ENCODE measurements around the gene PCYOX1L. TPM values are rescaled to one million over a fixed set of nuclear protein-coding genes. Genes with fewer than 3 reads are reported as not detected.

Gene PCYOX1L
- total and polyA plus RNA-seq, 4 experiments from 2014 or later, result 9.9 to 43.9 (median 28.0) TPM

- POLR2A ChIA-PET (ENCODE audit: partially characterized antibody), result interaction anchor here (0.5 to 8.6 kb wide), 12 partner anchors 12 to 386 kb away, joined by 3 to 289 read pairs (median 6); partner anchors contain the start of genes CSNK1A1 and PCYOX1L
- Histone ChIP-seq H3K4me3 (ENCODE audit: low read length in 2 of 2) (peak overlapping the region; percentile 83 to 92), H3K27ac (ENCODE audit: low read depth, low read length) (peak overlapping the region; percentile 78), H3K36me3 (ENCODE audit: insufficient read depth, low read length) (peaks cover 23% of the 10 kb centered on the region), H3K4me1 (ENCODE audit: insufficient read depth, low read length) (peaks cover 59% of the 10 kb centered on the region), H3K9me3 (ENCODE audit: control insufficient read depth in 1 of 2, low read length in 2 of 2) (no peaks in the 10 kb centered on the region), H3K27me3 (ENCODE audit: insufficient read depth, low read length) (no peaks in the 10 kb centered on the region)
- Mint-ChIP-seq H3K4me3 (peak overlapping the region; percentile 91 to 99 (median 96)), H3K9me3 (peaks cover 0 to 4% (median 0%) of the 10 kb centered on the region in 8 donors), H3K27me3 (no peaks in the 10 kb centered on the region), H3K36me3 (peaks cover 29 to 47% of the 10 kb centered on the region in 2 donors), H3K4me1 (peaks cover 41 to 72% (median 60%) of the 10 kb centered on the region in 4 donors), H3K27ac (peak overlapping the region; percentile 87 to 99 (median 93))
- peak in 3 of 5 donors; percentile 14 to 50 (median 22) for DNase-seq
- CTCF ChIA-PET (ENCODE audit: partially characterized antibody), result interaction anchor here (1.6 to 26.0 kb wide), 5 partner anchors 12 to 205 kb away, joined by 5 to 337 read pairs (median 14); partner anchors contain the start of genes CSNK1A1 and PCYOX1L
- intact Hi-C loops (cut with micrococcal nuclease), result loop anchor here (1.0 to 10.0 kb wide), 4 partner anchors 11 to 961 kb away; partner anchors contain the start of genes FBXO38 and SLC26A2
Observed at GRCh38 chr5:149345892-149346222, 12.0 kb upstream of the PCYOX1L start.

GRCh38 chr5:149348518-149348917 lies 9.3 kb upstream of the PCYOX1L start:
- Histone ChIP-seq H3K9me3 (ENCODE audit: control insufficient read depth in 1 of 2, low read length in 2 of 2) (no peaks in the 10 kb centered on the region), H3K27ac (ENCODE audit: low read depth, low read length) (peak overlapping the region; percentile 61), H3K27me3 (ENCODE audit: insufficient read depth, low read length) (no peaks in the 10 kb centered on the region), H3K36me3 (ENCODE audit: insufficient read depth, low read length) (peaks cover 47% of the 10 kb centered on the region), H3K4me1 (ENCODE audit: insufficient read depth, low read length) (peaks cover 83% of the 10 kb centered on the region), H3K4me3 (ENCODE audit: low read length in 2 of 2) (peak overlapping the region; percentile 39 to 58)
- H3K4me3 Mint-ChIP-seq, result peak overlapping the region; percentile 79 to 99 (median 96)
- intact Hi-C loops (cut with micrococcal nuclease), result loop anchor here (2.0 to 10.0 kb wide), 4 partner anchors 108 to 964 kb away; partner anchors contain the start of genes CSNK1A1, FBXO38 and SLC26A2
- peak; percentile 55 to 79 (median 69) for DNase-seq
- peaks cover 53 to 91% (median 75%) of the 10 kb centered on the region in 4 donors for H3K4me1 Mint-ChIP-seq
- ChIA-PET POLR2A (ENCODE audit: partially characterized antibody) (interaction anchor here (0.6 to 8.6 kb wide), 5 partner anchors 9 to 171 kb away, joined by 3 to 289 read pairs (median 5); partner anchors contain the start of gene PCYOX1L), CTCF (ENCODE audit: partially characterized antibody) (interaction anchor here (2.5 to 26.0 kb wide), 2 partner anchors 9 to 22 kb away, joined by 13 to 337 read pairs; partner anchors contain the start of gene PCYOX1L)
- H3K36me3 Mint-ChIP-seq, result peaks cover 53 to 70% of the 10 kb centered on the region in 2 donors
- peaks cover 0 to 4% (median 0%) of the 10 kb centered on the region in 8 donors for H3K9me3 Mint-ChIP-seq
- H3K27ac Mint-ChIP-seq, result peak overlapping the region; percentile 87 to 99 (median 94)
- H3K27me3 Mint-ChIP-seq, result no peaks in the 10 kb centered on the region

- Histone ChIP-seq H3K4me3 (ENCODE audit: low read length in 2 of 2) (no peak overlapping the region), H3K36me3 (ENCODE audit: insufficient read depth, low read length) (peaks cover 54% of the 10 kb centered on the region), H3K9me3 (ENCODE audit: control insufficient read depth in 1 of 2, low read length in 2 of 2) (no peaks in the 10 kb centered on the region), H3K4me1 (ENCODE audit: insufficient read depth, low read length) (peaks cover 87% of the 10 kb centered on the region), H3K27me3 (ENCODE audit: insufficient read depth, low read length) (no peaks in the 10 kb centered on the region), H3K27ac (ENCODE audit: low read depth, low read length) (peak overlapping the region; percentile 61)
- ChIA-PET CTCF (ENCODE audit: partially characterized antibody) (interaction anchor here (1.3 to 26.0 kb wide), 3 partner anchors 9 to 213 kb away, joined by 3 to 337 read pairs (median 13); partner anchors contain the start of gene PCYOX1L), POLR2A (ENCODE audit: partially characterized antibody) (interaction anchor here (0.9 to 8.6 kb wide), 8 partner anchors 8 to 651 kb away, joined by 3 to 289 read pairs (median 4); partner anchors contain the start of genes PCYOX1L and TIGD6)
- Mint-ChIP-seq H3K27me3 (no peaks in the 10 kb centered on the region), H3K36me3 (peaks cover 59 to 77% of the 10 kb centered on the region in 2 donors), H3K9me3 (peaks cover 0 to 4% (median 0%) of the 10 kb centered on the region in 8 donors), H3K27ac (peak overlapping the region; percentile 87 to 99 (median 94)), H3K4me1 (peaks cover 54 to 90% (median 74%) of the 10 kb centered on the region in 4 donors), H3K4me3 (peak overlapping the region; percentile 79 to 99 (median 96))
- no peak for DNase-seq
- intact Hi-C loops (cut with micrococcal nuclease), result loop anchor here (2.0 to 10.0 kb wide), 4 partner anchors 109 to 965 kb away; partner anchors contain the start of genes CSNK1A1, FBXO38 and SLC26A2
Observed at GRCh38 chr5:149349382-149349781, 8.5 kb upstream of the PCYOX1L start.

GRCh38 chr5:149352169-149352568 lies 5.7 kb upstream of the PCYOX1L start:
- Histone ChIP-seq H3K27ac (ENCODE audit: low read depth, low read length) (no peak overlapping the region), H3K4me3 (ENCODE audit: low read length in 2 of 2) (no peak overlapping the region), H3K9me3 (ENCODE audit: control insufficient read depth in 1 of 2, low read length in 2 of 2) (no peaks in the 10 kb centered on the region), H3K27me3 (ENCODE audit: insufficient read depth, low read length) (no peaks in the 10 kb centered on the region), H3K4me1 (ENCODE audit: insufficient read depth, low read length) (peaks cover 87% of the 10 kb centered on the region), H3K36me3 (ENCODE audit: insufficient read depth, low read length) (peaks cover 61% of the 10 kb centered on the region)
- ChIA-PET POLR2A (ENCODE audit: partially characterized antibody) (no interaction called here), CTCF (ENCODE audit: partially characterized antibody) (interaction anchor here (0.6 to 26.0 kb wide), 6 partner anchors 9 to 494 kb away, joined by 3 to 337 read pairs (median 4); no protein-coding TSS in a partner anchor)
- no peaks in the 10 kb centered on the region for H3K27me3 Mint-ChIP-seq
- no peaks in the 10 kb centered on the region for H3K9me3 Mint-ChIP-seq
- intact Hi-C loops (cut with micrococcal nuclease), result loop anchor here (10.0 kb wide), 1 partner anchor 653 kb away; the partner anchor contains the start of genes HMGXB3 and TIGD6
- peaks cover 52 to 90% (median 77%) of the 10 kb centered on the region in 4 donors for H3K4me1 Mint-ChIP-seq
- H3K4me3 Mint-ChIP-seq, result peak overlapping the region in 4 of 8 donors; percentile 5 to 36 (median 17)
- DNase-seq, result no peak
- peak overlapping the region; percentile 5 to 78 (median 36) for H3K27ac Mint-ChIP-seq
- H3K36me3 Mint-ChIP-seq, result peaks cover 69 to 78% of the 10 kb centered on the region in 2 donors

- Histone ChIP-seq H3K4me3 (ENCODE audit: low read length in 2 of 2) (no peak overlapping the region), H3K4me1 (ENCODE audit: insufficient read depth, low read length) (peaks cover 78% of the 10 kb centered on the region)
- CTCF ChIA-PET (ENCODE audit: partially characterized antibody), result interaction anchor here (1.0 to 26.0 kb wide), 6 partner anchors 8 to 37 kb away, joined by 3 to 337 read pairs (median 4); no protein-coding TSS in a partner anchor
Observed at GRCh38 chr5:149353911-149354310, 3.9 kb upstream of the PCYOX1L start.

GRCh38 chr5:149355688-149356087 lies 2.2 kb upstream of the PCYOX1L start:
- CTCF ChIA-PET (ENCODE audit: partially characterized antibody), result interaction anchor here (0.7 to 26.0 kb wide), 6 partner anchors 9 to 40 kb away, joined by 3 to 337 read pairs (median 4); partner anchors contain the start of gene GRPEL2
- no peak overlapping the region for H3K27ac ChIP-seq (ENCODE audit: low read depth, low read length)
- intact Hi-C loops (cut with micrococcal nuclease), result loop anchor here (5.0 to 10.0 kb wide), 2 partner anchors 528 to 649 kb away; partner anchors contain the start of genes ADRB2, HMGXB3 and TIGD6
- no peaks in the 10 kb centered on the region for H3K27me3 ChIP-seq (ENCODE audit: insufficient read depth, low read length)
- peak overlapping the region in 1 of 8 donors; percentile 50 for H3K4me3 Mint-ChIP-seq
- DNase-seq, result no peak
- peak overlapping the region in 6 of 7 donors; percentile 43 to 98 (median 74) for H3K27ac Mint-ChIP-seq
- H3K27me3 Mint-ChIP-seq, result no peaks in the 10 kb centered on the region
- peaks cover 55 to 91% (median 71%) of the 10 kb centered on the region in 4 donors for H3K4me1 Mint-ChIP-seq
- H3K4me3 ChIP-seq (ENCODE audit: low read length in 2 of 2), result no peak overlapping the region
- H3K36me3 Mint-ChIP-seq, result peaks cover 45 to 63% of the 10 kb centered on the region in 2 donors
- peaks cover 40% of the 10 kb centered on the region for H3K36me3 ChIP-seq (ENCODE audit: insufficient read depth, low read length)
- H3K4me1 ChIP-seq (ENCODE audit: insufficient read depth, low read length), result peaks cover 78% of the 10 kb centered on the region
- no peaks in the 10 kb centered on the region for H3K9me3 Mint-ChIP-seq
- H3K9me3 ChIP-seq (ENCODE audit: control insufficient read depth in 1 of 2, low read length in 2 of 2), result no peaks in the 10 kb centered on the region
- POLR2A ChIA-PET (ENCODE audit: partially characterized antibody), result interaction anchor here (1.0 to 9.8 kb wide), 3 partner anchors 10 to 192 kb away, joined by 4 to 289 read pairs (median 4); partner anchors contain the start of gene GRPEL2

More at GRCh38 chr5:149353911-149354310, 3.9 kb upstream of the PCYOX1L start:
- H3K27me3 ChIP-seq (ENCODE audit: insufficient read depth, low read length), result no peaks in the 10 kb centered on the region
- no peaks in the 10 kb centered on the region for H3K27me3 Mint-ChIP-seq
- peak overlapping the region in 5 of 7 donors; percentile 19 to 98 (median 68) for H3K27ac Mint-ChIP-seq
- peaks cover 59 to 78% of the 10 kb centered on the region in 2 donors for H3K36me3 Mint-ChIP-seq
- no peaks in the 10 kb centered on the region for H3K9me3 Mint-ChIP-seq
- no peak for DNase-seq
- peak overlapping the region in 1 of 8 donors; percentile 11 for H3K4me3 Mint-ChIP-seq
- H3K9me3 ChIP-seq (ENCODE audit: control insufficient read depth in 1 of 2, low read length in 2 of 2), result no peaks in the 10 kb centered on the region
- peaks cover 53 to 90% (median 70%) of the 10 kb centered on the region in 4 donors for H3K4me1 Mint-ChIP-seq
- H3K27ac ChIP-seq (ENCODE audit: low read depth, low read length), result no peak overlapping the region
- intact Hi-C loops (cut with micrococcal nuclease), result loop anchor here (10.0 kb wide), 1 partner anchor 651 kb away; the partner anchor contains the start of genes HMGXB3 and TIGD6
- POLR2A ChIA-PET (ENCODE audit: partially characterized antibody), result interaction anchor here (0.6 to 9.8 kb wide), 3 partner anchors 8 to 229 kb away, joined by 3 to 289 read pairs (median 4); partner anchors contain the start of gene GRPEL2
- peaks cover 57% of the 10 kb centered on the region for H3K36me3 ChIP-seq (ENCODE audit: insufficient read depth, low read length)
